PC-9 (cell line): ENCODE measurements around the gene SDSL.

ENCODE experiments used
- CTCF ChIP-seq: fragments of 200-600 bp; sonication (generic); conservative IDR thresholded peaks from 2 replicates; pipeline ENCODE4 v1.6.1; 2017; ENCODE audit warnings: mixed run types, antibody characterized with exemption, mild to moderate bottlenecking, moderate library complexity
- EZH2 ChIP-seq: fragments of 200-600 bp; sonication (generic); IDR thresholded peaks from 2 replicates; pipeline ENCODE4 v1.8.0; 2017; ENCODE audit warnings: antibody characterized with exemption, low read depth

- TF ChIP-seq CTCF: no peak
- no peak for TF ChIP-seq EZH2
These were observed 47.2 kb downstream of the SDSL start for GRCh38 chr12:113469224-113469948.
